CD14-positive monocyte (primary cell): ENCODE results near the gene SUOX. TPM values are rescaled to one million over a fixed set of nuclear protein-coding genes. Genes with fewer than 3 reads are reported as not detected.

ENCODE experiments used
- DNase-seq, 3 donors: peaks; one replicate each; pipeline ENCODE4 v3.0.0-alpha.2; 2011 to 2022
- H2AFZ ChIP-seq: 2 replicates; pipeline ENCODE4 v1.6.0; 2012; ENCODE audit warnings: mild to moderate bottlenecking, low read depth, low read length, inconsistent platforms; ENCODE audit not compliant: insufficient read depth, poor library complexity, severe bottlenecking
- H3K27ac ChIP-seq, 2 donors: 1 replicate in 1 of 2; 2 replicates in 1 of 2; pipeline ENCODE4 v1.5.1; 2012 to 2013; ENCODE audit warnings: low read length in 2 of 2, control low read depth in 1 of 2, inconsistent platforms in 1 of 2, low read depth in 1 of 2, mild to moderate bottlenecking in 1 of 2
- H3K27me3 ChIP-seq, 2 donors: one replicate each; pipeline versions ENCODE4 v1.6.0 to v1.6.1; 2011 to 2013; ENCODE audit warnings: low read length in 2 of 2; ENCODE audit not compliant: control insufficient read depth in 2 of 2, insufficient read depth in 2 of 2
- H3K36me3 ChIP-seq, 2 donors: replicated peaks in 1 of 2; 1 replicate in 1 of 2; 2 replicates in 1 of 2; pipeline versions ENCODE4 v1.5.1 to v1.6.1; 2012 to 2013; ENCODE audit warnings: low read length in 2 of 2, control low read depth in 1 of 2, inconsistent platforms in 1 of 2, mild to moderate bottlenecking in 1 of 2; ENCODE audit not compliant: insufficient read depth in 2 of 2, control insufficient read depth in 1 of 2
- H3K4me1 ChIP-seq, 2 donors: 1 replicate in 1 of 2; 2 replicates in 1 of 2; pipeline versions ENCODE4 v1.5.1 to v1.6.1; 2012 to 2013; ENCODE audit warnings: low read length in 2 of 2, control low read depth in 1 of 2, inconsistent platforms in 1 of 2, mild to moderate bottlenecking in 1 of 2, moderate library complexity in 1 of 2; ENCODE audit not compliant: insufficient read depth in 2 of 2, control insufficient read depth in 1 of 2
- H3K4me2 ChIP-seq: replicated peaks from 2 replicates; pipeline ENCODE3; 2012; ENCODE audit warnings: low read length, moderate library complexity, mild to moderate bottlenecking; ENCODE audit not compliant: poor library complexity, severe bottlenecking; ENCODE audit errors: extremely low read depth
- H3K4me3 ChIP-seq, 3 experiments: fragments of 200-600 bp in 1 of 3; sonication (generic) in 1 of 3; replicated peaks in 1 of 3; 1 replicate in 2 of 3; 2 replicates in 1 of 3; pipeline ENCODE4 v1.5.1; 2011 to 2013; ENCODE audit warnings: low read length in 3 of 3, mild to moderate bottlenecking in 3 of 3, control low read depth in 2 of 3, low read depth in 2 of 3, inconsistent platforms in 1 of 3, moderate library complexity in 1 of 3
- H3K79me2 ChIP-seq: 2 replicates; pipeline ENCODE4 v1.6.0; 2012; ENCODE audit warnings: mild to moderate bottlenecking, control low read depth, inconsistent platforms, low read length, moderate library complexity; ENCODE audit not compliant: insufficient read depth
- H3K9ac ChIP-seq: 2 replicates; pipeline ENCODE4 v1.6.0; 2017; ENCODE audit warnings: low read length, mild to moderate bottlenecking; ENCODE audit not compliant: insufficient read depth, poor library complexity, severe bottlenecking
- H3K9me3 ChIP-seq, 2 donors: replicated peaks in 1 of 2; 1 replicate in 1 of 2; 2 replicates in 1 of 2; pipeline versions ENCODE4 v1.5.1 to v1.6.1; 2012 to 2013; ENCODE audit warnings: low read length in 2 of 2, control low read depth in 1 of 2; ENCODE audit not compliant: control insufficient read depth in 1 of 2, insufficient read depth in 1 of 2
- H4K20me1 ChIP-seq: 2 replicates; pipeline ENCODE4 v1.6.0; 2012; ENCODE audit warnings: mild to moderate bottlenecking, low read length, control low read depth, moderate library complexity; ENCODE audit not compliant: insufficient read depth
- H3K27ac Mint-ChIP-seq, 7 donors: one replicate each; pipeline ENCODE4 v1.8.0; 2020; ENCODE audit warnings: mild to moderate bottlenecking in 7 of 7, mixed read lengths in 7 of 7, moderate library complexity in 6 of 7, inconsistent platforms in 2 of 7
- H3K27me3 Mint-ChIP-seq, 3 donors: one replicate each; pipeline ENCODE4 v1.8.0; 2021 to 2022; ENCODE audit warnings: low read depth in 3 of 3, mild to moderate bottlenecking in 3 of 3, mixed read lengths in 3 of 3, moderate library complexity in 3 of 3, inconsistent platforms in 1 of 3
- H3K36me3 Mint-ChIP-seq, 2 donors: one replicate each; pipeline ENCODE4 v1.8.0; 2020; ENCODE audit warnings: mixed read lengths in 2 of 2, inconsistent platforms in 1 of 2, mild to moderate bottlenecking in 1 of 2
- H3K4me1 Mint-ChIP-seq: one replicate; pipeline ENCODE4 v1.8.0; 2020; ENCODE audit warnings: mild to moderate bottlenecking, mixed read lengths
- H3K4me3 Mint-ChIP-seq, 2 donors: one replicate each; pipeline ENCODE4 v1.8.0; 2020; ENCODE audit warnings: mild to moderate bottlenecking in 2 of 2, mixed read lengths in 2 of 2, moderate library complexity in 1 of 2
- H3K9me3 Mint-ChIP-seq, 7 donors: one replicate each; pipeline ENCODE4 v1.8.0; 2020 to 2022; ENCODE audit warnings: mixed read lengths in 7 of 7, mild to moderate bottlenecking in 6 of 7, moderate library complexity in 6 of 7, inconsistent platforms in 2 of 7
- CTCF ChIP-seq: fragments of 200-600 bp; IDR thresholded peaks from one replicate; pipeline ENCODE4 v1.8.0; 2022; ENCODE audit warnings: antibody characterized with exemption, mild to moderate bottlenecking
- WGBS: methylation state at CpG from one replicate; pipeline ENCODE4 v1.1.5; 2013; ENCODE audit warnings: missing lambda C conversion rate; ENCODE audit not compliant: insufficient coverage; 5-methylcytosine and 5-hydroxymethylcytosine counted together
- intact Hi-C, 2 donors: fragments of 100-400 bp; cut with micrococcal nuclease; formaldehyde crosslinking; loops; one replicate each; pipeline versions ENCODE4 v1.15.0 to v1.15.1; 2023
- polyA plus RNA-seq, 3 donors: library from polyadenylated mRNA; depleted of rRNA in 1 of 3; unstranded in 2 of 3; stranded (reverse) in 1 of 3; fragments of 300-500 nt in 2 of 3; fragments of >200 nt in 1 of 3; fragmentation: Illumina TruSeq in 2 of 3; gene quantifications; 1 replicate in 2 of 3; 2 replicates in 1 of 3; pipeline ENCODE4 v1.2.3, GENCODE V29; 2012 to 2021

Gene SUOX
- polyA plus RNA-seq, 3 donors, result 9.7 to 17.1 (median 14.4) TPM

DNA sequence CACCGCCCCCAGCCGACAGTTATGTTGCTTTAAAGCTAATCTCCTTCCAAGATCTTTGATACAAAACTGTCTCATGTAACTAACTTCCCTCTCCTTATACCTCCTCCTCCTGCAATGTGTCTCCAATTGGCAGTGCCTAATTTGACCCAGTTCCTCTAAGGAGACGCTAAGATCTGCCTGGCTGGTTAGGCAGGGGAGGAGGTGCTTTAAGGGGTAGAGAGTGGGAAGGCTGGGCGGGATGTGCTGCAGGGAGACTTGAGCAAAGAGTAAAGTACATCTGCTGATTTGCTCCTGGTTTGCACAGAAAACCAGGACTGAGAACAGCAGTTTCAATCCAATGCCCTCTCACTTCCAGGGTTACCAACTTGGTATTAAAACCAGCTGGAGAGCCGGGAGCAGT lies 16.4 kb downstream of the SUOX start:
- Histone ChIP-seq H4K20me1 (no peaks in the 10 kb centered on the region), H3K27ac (no peak overlapping the region), H3K27me3 (no peaks in the 10 kb centered on the region), H3K4me3 (no peak overlapping the region), H3K79me2 (no peaks in the 10 kb centered on the region), H2AFZ (no peak overlapping the region), H3K9ac (no peak overlapping the region), H3K4me1 (no peaks in the 10 kb centered on the region), H3K9me3 (no peaks in the 10 kb centered on the region), H3K4me2 (no peak overlapping the region), H3K36me3 (peaks cover 0 to 7% of the 10 kb centered on the region in 2 donors)
- Mint-ChIP-seq H3K36me3 (peaks cover 9 to 15% of the 10 kb centered on the region in 2 donors), H3K4me3 (no peak overlapping the region), H3K4me1 (no peaks in the 10 kb centered on the region), H3K27ac (no peak overlapping the region), H3K9me3 (no peaks in the 10 kb centered on the region), H3K27me3 (peaks cover 0 to 3% (median 0%) of the 10 kb centered on the region in 3 donors)
- intact Hi-C loops, result no loop called here
- WGBS, result 74% methylated on average over 3 of the region's 5 CpGs
- DNase-seq, result no peak
- TF ChIP-seq CTCF, result no peak

DNA sequence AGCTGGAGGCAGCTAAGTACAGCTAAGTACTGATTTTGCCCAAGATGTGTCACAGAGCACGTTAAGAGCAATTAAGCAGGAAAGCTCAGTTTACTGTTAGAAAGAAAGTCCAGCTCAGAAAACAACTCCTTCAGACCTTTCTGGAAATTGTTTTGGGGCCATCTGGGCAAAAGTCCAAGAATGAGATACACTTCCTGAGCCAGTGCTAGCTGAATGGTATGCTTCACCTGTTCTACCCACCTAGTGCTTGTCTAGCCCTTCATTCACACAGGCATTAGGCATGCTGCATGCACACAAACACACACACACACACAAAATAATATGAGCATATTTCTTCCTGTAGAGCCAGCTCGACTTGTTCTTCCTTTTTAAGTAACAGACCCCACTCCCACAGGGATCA lies 17.1 kb downstream of the SUOX start:
- Histone ChIP-seq H3K4me2 (no peak overlapping the region), H2AFZ (no peak overlapping the region)
- no peak overlapping the region for H3K27ac Mint-ChIP-seq

More for the DNA sequence above, 17.1 kb downstream of the SUOX start:
- intact Hi-C loops, result no loop called here
- Histone ChIP-seq H4K20me1 (no peaks in the 10 kb centered on the region), H3K79me2 (no peaks in the 10 kb centered on the region), H3K9ac (no peak overlapping the region), H3K4me1 (no peaks in the 10 kb centered on the region), H3K27ac (no peak overlapping the region), H3K36me3 (peaks cover 0 to 7% of the 10 kb centered on the region in 2 donors), H3K9me3 (no peaks in the 10 kb centered on the region), H3K27me3 (no peaks in the 10 kb centered on the region), H3K4me3 (no peak overlapping the region)
- 66% methylated on average over 2 of the region's 2 CpGs for WGBS
- no peaks in the 10 kb centered on the region for H3K4me1 Mint-ChIP-seq
- peaks cover 0 to 3% (median 0%) of the 10 kb centered on the region in 3 donors for H3K27me3 Mint-ChIP-seq
- no peaks in the 10 kb centered on the region for H3K9me3 Mint-ChIP-seq
- TF ChIP-seq CTCF, result no peak
- peaks cover 13 to 16% of the 10 kb centered on the region in 2 donors for H3K36me3 Mint-ChIP-seq
- H3K4me3 Mint-ChIP-seq, result no peak overlapping the region
- DNase-seq, result no peak
